ENCODE results near the gene SSBP1. TPM values are rescaled to one million over a fixed set of nuclear protein-coding genes. Genes with fewer than 3 reads are reported as not detected.

Gene SSBP1
- total and polyA plus RNA-seq, 2 of the 8 experiments (the other 6 are each of a cell fraction or from before 2014, with no cell fraction given): 136 to 254 TPM

- POLR2A ChIA-PET (ENCODE audit: partially characterized antibody): interaction anchor here (0.6 to 3.6 kb wide), 12 partner anchors 8 to 45 kb away, joined by 3 to 16 read pairs (median 3); partner anchors contain the start of gene SSBP1
- Histone ChIP-seq H2BK120ac (replicated peaks; ENCODE audit: low read depth, low read length) (no peak overlapping the region), H3K27ac (ENCODE audit: low read depth, low read length) (no peak overlapping the region), H3K14ac (ENCODE audit: insufficient read length) (no peak overlapping the region), H3K23ac (ENCODE audit: insufficient read length) (no peak overlapping the region), H3K9ac (replicated peaks in 1 of 4; ENCODE audit: extremely low read depth in 1 of 4, low read depth in 3 of 4, low read length in 3 of 4) (peak overlapping the region in 1 of 4 experiments; percentile 10; a peak in 2 of 7 replicates), H2BK15ac (ENCODE audit: low read length) (no peak overlapping the region), H2BK5ac (ENCODE audit: low read depth, low read length) (no peak overlapping the region), H3K4me1 (replicated peaks in 1 of 4; ENCODE audit: control insufficient read depth in 3 of 4, insufficient read depth in 4 of 4, low read length in 3 of 4) (peaks cover 0 to 16% (median 10%) of the 10 kb centered on the region in 4 experiments; a peak in 6 of 7 replicates), H3K79me2 (ENCODE audit: control insufficient read depth in 1 of 2, insufficient read depth in 2 of 2, low read length in 2 of 2) (peaks cover 0 to 48% of the 10 kb centered on the region in 2 experiments; a peak in 2 of 4 replicates), H3K9me3 (ENCODE audit: insufficient read depth in 2 of 2, low read depth in 1 of 2, low read length in 1 of 2) (no peaks in the 10 kb centered on the region), H3K23me2 (ENCODE audit: low read depth, low read length) (peaks cover 3% of the 10 kb centered on the region; the same call in 1 of the 2 replicates), H3K4ac (replicated peaks; ENCODE audit: insufficient read length, low read depth, low read length) (no peak overlapping the region), H3K56ac (replicated peaks; ENCODE audit: insufficient read length, low read depth, low read length) (no peak overlapping the region), H3K4me3 (ENCODE audit: extremely low read depth in 1 of 4, insufficient read depth in 2 of 4, low read depth in 3 of 4, low read length in 4 of 4) (peak overlapping the region; percentile 59 to 73 (median 64)), H2BK20ac (ENCODE audit: low read length) (no peak overlapping the region), H2AFZ (ENCODE audit: low read length) (no peak overlapping the region), H3K27me3 (replicated peaks in 1 of 4; ENCODE audit: control insufficient read depth in 3 of 4, extremely low read depth in 1 of 4, insufficient read depth in 3 of 4, low read length in 3 of 4) (peaks cover 0 to 8% (median 5%) of the 10 kb centered on the region in 4 experiments; a peak in 3 of 7 replicates), H4K8ac (ENCODE audit: extremely low read depth, insufficient read depth, low read length) (no peak overlapping the region), H4K20me1 (replicated peaks in 1 of 2; ENCODE audit: control insufficient read depth in 1 of 2, insufficient read depth in 2 of 2, low read length in 2 of 2) (peaks cover 0 to 3% of the 10 kb centered on the region in 2 experiments), H3K36me3 (ENCODE audit: control insufficient read depth in 2 of 4, insufficient read depth in 4 of 4, low read length in 3 of 4) (no peaks in the 10 kb centered on the region), H4K5ac (ENCODE audit: insufficient read length, low read depth, low read length) (no peak overlapping the region), H3K79me1 (ENCODE audit: low read depth, low read length) (peaks cover 2% of the 10 kb centered on the region; the same call in 1 of the 2 replicates), H3K4me2 (ENCODE audit: insufficient read depth in 1 of 2, low read depth in 2 of 2, low read length in 2 of 2) (peak overlapping the region; percentile 86 to 93), H2BK12ac (ENCODE audit: low read depth, low read length) (no peak overlapping the region), H3K18ac (ENCODE audit: extremely low read depth, low read length) (no peak overlapping the region), H2AK5ac (ENCODE audit: low read depth, low read length) (no peak overlapping the region), H4K91ac (replicated peaks; ENCODE audit: insufficient read length, low read length) (no peak overlapping the region)
- CTCF ChIA-PET (ENCODE audit: partially characterized antibody): interaction anchor here (0.6 to 1.6 kb wide), 6 partner anchors 8 to 907 kb away, joined by 3 to 6 read pairs (median 3); no protein-coding TSS in a partner anchor
- TF ChIP-seq JUND (IDR thresholded peaks at IDR 0.05; ENCODE audit: low read length): no peak
- TF ChIP-seq SAP30 (IDR thresholded peaks at IDR 0.05; ENCODE audit: insufficient read depth, insufficient replicate concordance, low read length): peak; percentile 74
- TF ChIP-seq TCF12 (IDR thresholded peaks at IDR 0.05; ENCODE audit: low read depth, low read length): no peak
- peak in 1 of 2 experiments; percentile 50 for DNase-seq (ENCODE audit: low read depth in 1 of 2, low spot score in 2 of 2)
- 6% methylated on average over 20 of the region's 20 CpGs; no CpG with 5 or more reads in 1 of the 2 experiments for WGBS, 2 experiments (ENCODE audit: extremely low coverage in 1 of 2, insufficient coverage in 1 of 2, insufficient read length in 1 of 2, insufficient replicate concordance in 2 of 2, low coverage in 1 of 2, low lambda C conversion rate in 2 of 2, missing lambda C conversion rate in 1 of 2)
- no peak for FAIRE-seq
Measured at GRCh38 chr7:141700848-141701371, 37.2 kb upstream of the SSBP1 start.
